Neural cell (in vitro differentiated cells): ENCODE results near the gene ACOT7.

Experiments used
- CTCF ChIP-seq: fragments of 450-650 bp; IDR thresholded peaks from 2 replicates; pipeline ENCODE4 v1.5.1; 2014; ENCODE audit warnings: antibody characterized with exemption, mild to moderate bottlenecking, moderate library complexity; ENCODE audit not compliant: poor library complexity, severe bottlenecking
- EP300 ChIP-seq: fragments of 450-650 bp; conservative IDR thresholded peaks from 2 replicates; pipeline ENCODE4 v1.6.1; 2014; ENCODE audit warnings: antibody characterized with exemption, mild to moderate bottlenecking, moderate library complexity; ENCODE audit not compliant: poor library complexity, severe bottlenecking
- MXI1 ChIP-seq: fragments of 450-650 bp; conservative IDR thresholded peaks from 2 replicates; pipeline ENCODE4 v1.6.1; 2014; ENCODE audit warnings: antibody characterized with exemption, mild to moderate bottlenecking; ENCODE audit not compliant: poor library complexity, severe bottlenecking
- POLR2AphosphoS5 ChIP-seq: IDR thresholded peaks from 2 replicates; pipeline ENCODE4 v1.6.1; 2012
- SMC3 ChIP-seq: fragments of 450-650 bp; conservative IDR thresholded peaks from 2 replicates; pipeline ENCODE4 v1.6.1; 2014; ENCODE audit warnings: antibody characterized with exemption, mild to moderate bottlenecking, moderate library complexity; ENCODE audit not compliant: poor library complexity

DNA sequence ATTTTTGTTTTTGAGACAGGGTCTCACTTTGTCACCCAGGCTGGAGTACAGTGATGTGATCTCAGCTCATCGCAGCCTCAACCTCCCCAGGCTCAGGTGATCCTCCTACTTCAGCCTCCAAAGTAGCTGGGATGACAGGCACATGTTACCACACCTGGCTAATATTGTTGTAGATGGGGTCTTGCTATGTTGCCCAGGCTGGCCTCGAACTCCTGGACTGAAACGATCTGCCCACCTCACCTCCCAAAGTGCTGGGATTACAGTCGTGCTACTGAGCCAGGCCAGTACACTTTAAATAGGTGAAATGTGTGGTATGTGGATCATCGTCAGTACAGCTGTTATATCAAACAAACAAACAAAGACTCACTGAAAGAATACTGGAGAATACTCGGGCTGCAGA is 97.7 kb downstream of the ACOT7 start:
- TF ChIP-seq CTCF (no peak), MXI1 (no peak), POLR2AphosphoS5 (no peak), EP300 (no peak), SMC3 (no peak)
